Tibial artery (tissue), 4 donors: ENCODE measurements around the gene MAPK4.
"Not testable (repeated sequence)": the region's sequence is repeated elsewhere in the genome, so short reads cannot be mapped to it uniquely, and the experiment has no call there.

Experiments used
- DNase-seq, 2 donors: peaks; one replicate each; pipeline ENCODE4 v3.0.0-alpha.2; 2019
- H3K27ac ChIP-seq, 2 donors: fragments of 200-600 bp; sonication (generic) in 1 of 2; 1 replicate in 1 of 2; 2 replicates in 1 of 2; pipeline ENCODE4 v1.5.1; 2018 to 2019; ENCODE audit warnings: mild to moderate bottlenecking in 1 of 2
- H3K27me3 ChIP-seq, 2 donors: fragments of 200-600 bp; sonication (generic) in 1 of 2; one replicate each; pipeline versions ENCODE4 v1.5.1 to v1.6.0; 2016 to 2019
- H3K36me3 ChIP-seq, 3 donors: fragments of 200-600 bp; sonication (generic) in 2 of 3; one replicate each; pipeline ENCODE4 v1.5.1; 2016 to 2019; ENCODE audit warnings: mild to moderate bottlenecking in 2 of 3
- H3K4me1 ChIP-seq, 4 donors: fragments of 200-600 bp; sonication (generic) in 2 of 4; 1 replicate in 3 of 4; 2 replicates in 1 of 4; pipeline ENCODE4 v1.5.1; 2016 to 2019
- H3K4me3 ChIP-seq, 2 donors: fragments of 200-600 bp; sonication (generic) in 1 of 2; 1 replicate in 1 of 2; 2 replicates in 1 of 2; pipeline ENCODE4 v1.5.1; 2018 to 2019; ENCODE audit warnings: mild to moderate bottlenecking in 2 of 2
- H3K9me3 ChIP-seq, 3 donors: fragments of 200-600 bp; sonication (generic) in 1 of 3; one replicate each; pipeline ENCODE4 v1.5.1; 2016 to 2019
- intact Hi-C: fragments of 100-400 bp; cut with DNase I; formaldehyde crosslinking; loops from one replicate; pipeline ENCODE4 v1.15.0; 2023; ENCODE audit warnings: low total_unique reads
- TF ChIP-seq, protein P1 (sequence below), 2 experiments: fragments of 200-600 bp in 1 of 2; fragments of 450-650 bp in 1 of 2; IDR thresholded peaks; one replicate each; pipeline ENCODE4 v1.5.1; 2017 to 2019; ENCODE audit warnings: antibody characterized with exemption in 2 of 2, mild to moderate bottlenecking in 1 of 2, moderate library complexity in 1 of 2

The MAPK4 gene

DNA sequence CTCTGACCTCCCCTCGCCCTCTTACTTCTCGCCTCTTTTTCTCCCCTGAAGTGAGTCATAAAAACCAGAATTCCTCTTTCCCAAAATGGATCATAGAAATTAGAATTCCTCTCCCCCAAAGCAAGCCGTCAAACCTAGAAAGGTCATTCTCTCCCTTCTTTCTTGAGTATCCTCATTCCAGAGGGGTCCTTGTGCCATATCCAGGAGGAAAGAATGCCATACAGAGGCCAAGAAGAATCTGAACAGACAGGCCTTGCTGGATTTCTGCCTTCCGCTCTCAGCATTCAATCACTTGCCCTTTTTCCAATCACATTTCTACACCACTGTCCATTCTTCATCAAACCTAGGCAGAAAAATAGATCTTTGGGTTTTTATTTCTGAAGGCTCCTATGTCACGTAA lies 31.1 kb upstream of the MAPK4 start:
- H3K27me3 ChIP-seq = no peaks in the 10 kb centered on the region
- intact Hi-C loops = no loop called here
- H3K9me3 ChIP-seq = peaks cover 0 to 14% (median 6%) of the 10 kb centered on the region in 3 donors
- no peak for DNase-seq
- TF ChIP-seq, protein P1, sequence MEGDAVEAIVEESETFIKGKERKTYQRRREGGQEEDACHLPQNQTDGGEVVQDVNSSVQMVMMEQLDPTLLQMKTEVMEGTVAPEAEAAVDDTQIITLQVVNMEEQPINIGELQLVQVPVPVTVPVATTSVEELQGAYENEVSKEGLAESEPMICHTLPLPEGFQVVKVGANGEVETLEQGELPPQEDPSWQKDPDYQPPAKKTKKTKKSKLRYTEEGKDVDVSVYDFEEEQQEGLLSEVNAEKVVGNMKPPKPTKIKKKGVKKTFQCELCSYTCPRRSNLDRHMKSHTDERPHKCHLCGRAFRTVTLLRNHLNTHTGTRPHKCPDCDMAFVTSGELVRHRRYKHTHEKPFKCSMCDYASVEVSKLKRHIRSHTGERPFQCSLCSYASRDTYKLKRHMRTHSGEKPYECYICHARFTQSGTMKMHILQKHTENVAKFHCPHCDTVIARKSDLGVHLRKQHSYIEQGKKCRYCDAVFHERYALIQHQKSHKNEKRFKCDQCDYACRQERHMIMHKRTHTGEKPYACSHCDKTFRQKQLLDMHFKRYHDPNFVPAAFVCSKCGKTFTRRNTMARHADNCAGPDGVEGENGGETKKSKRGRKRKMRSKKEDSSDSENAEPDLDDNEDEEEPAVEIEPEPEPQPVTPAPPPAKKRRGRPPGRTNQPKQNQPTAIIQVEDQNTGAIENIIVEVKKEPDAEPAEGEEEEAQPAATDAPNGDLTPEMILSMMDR (IDR thresholded peaks at IDR 0.05) = no peak
- no peaks in the 10 kb centered on the region for H3K4me1 ChIP-seq
- H3K4me3 ChIP-seq = no peak overlapping the region
- no peak overlapping the region for H3K27ac ChIP-seq
- no peaks in the 10 kb centered on the region for H3K36me3 ChIP-seq

DNA sequence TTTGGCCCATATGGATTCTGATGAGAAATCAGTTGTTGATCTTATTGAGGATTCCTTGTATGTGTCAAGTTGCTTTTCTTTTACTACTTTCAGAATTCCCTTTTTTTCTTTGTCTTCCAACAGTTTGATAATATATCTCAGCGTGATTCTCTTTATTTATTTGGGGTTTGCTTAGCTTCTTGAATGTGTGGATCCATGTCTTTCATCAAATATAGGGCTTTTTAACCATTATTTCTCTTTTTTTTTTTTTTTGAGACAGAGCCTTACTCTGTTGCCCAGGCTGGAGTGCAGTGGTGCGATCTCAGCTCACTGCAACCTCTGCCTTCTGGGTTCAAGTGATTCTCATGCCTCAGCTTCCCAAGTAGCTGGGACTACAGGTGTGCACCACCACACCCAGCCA lies 26.1 kb upstream of the MAPK4 start:
- H3K4me3 ChIP-seq, H3K36me3 ChIP-seq, H3K27me3 ChIP-seq, DNase-seq, H3K27ac ChIP-seq, intact Hi-C loops, H3K4me1 ChIP-seq: not testable (repeated sequence)
- peaks cover 0 to 25% (median 10%) of the 10 kb centered on the region in 3 donors for H3K9me3 ChIP-seq

DNA sequence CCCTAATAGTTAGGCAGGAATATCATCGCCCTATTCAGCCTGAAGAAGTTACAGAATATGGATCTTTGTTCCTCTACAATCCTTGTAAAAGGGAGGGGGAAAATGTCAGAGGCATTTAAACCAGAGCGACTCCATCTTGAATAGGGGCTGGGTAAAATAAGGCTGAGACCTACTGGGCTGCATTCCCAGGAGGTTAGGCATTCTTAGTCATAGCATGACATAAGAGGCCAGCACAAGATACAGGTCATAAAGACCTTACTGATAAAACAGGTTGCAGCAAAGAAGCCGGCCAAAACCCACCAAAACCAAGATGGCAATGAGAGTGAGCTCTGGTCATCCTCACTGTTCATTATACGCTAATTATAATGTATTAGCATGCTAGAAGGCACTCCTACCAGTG lies 15.4 kb upstream of the MAPK4 start:
- H3K27me3 ChIP-seq, H3K27ac ChIP-seq, H3K9me3 ChIP-seq, DNase-seq, H3K4me1 ChIP-seq, H3K36me3 ChIP-seq, H3K4me3 ChIP-seq, intact Hi-C loops: not testable (repeated sequence)

GRCh38 chr18:50545936-50546335 lies 14.0 kb upstream of the MAPK4 start:
- TF ChIP-seq, protein P1 (IDR thresholded peaks at IDR 0.05) = no peak
- H3K4me1 ChIP-seq = no peaks in the 10 kb centered on the region
- no peaks in the 10 kb centered on the region for H3K36me3 ChIP-seq
- H3K4me3 ChIP-seq = no peak overlapping the region
- intact Hi-C loops = no loop called here
- H3K27me3 ChIP-seq = no peaks in the 10 kb centered on the region
- no peak overlapping the region for H3K27ac ChIP-seq
- DNase-seq = no peak
- H3K9me3 ChIP-seq = no peaks in the 10 kb centered on the region

- Histone ChIP-seq H3K27me3 (no peaks in the 10 kb centered on the region), H3K4me3 (no peak overlapping the region), H3K36me3 (no peaks in the 10 kb centered on the region), H3K4me1 (no peaks in the 10 kb centered on the region), H3K9me3 (no peaks in the 10 kb centered on the region), H3K27ac (no peak overlapping the region)
- intact Hi-C loops = no loop called here
- no peak for DNase-seq
- TF ChIP-seq, protein P1 (IDR thresholded peaks at IDR 0.05) = no peak
Measured at GRCh38 chr18:50548160-50548559, 11.7 kb upstream of the MAPK4 start.

DNA sequence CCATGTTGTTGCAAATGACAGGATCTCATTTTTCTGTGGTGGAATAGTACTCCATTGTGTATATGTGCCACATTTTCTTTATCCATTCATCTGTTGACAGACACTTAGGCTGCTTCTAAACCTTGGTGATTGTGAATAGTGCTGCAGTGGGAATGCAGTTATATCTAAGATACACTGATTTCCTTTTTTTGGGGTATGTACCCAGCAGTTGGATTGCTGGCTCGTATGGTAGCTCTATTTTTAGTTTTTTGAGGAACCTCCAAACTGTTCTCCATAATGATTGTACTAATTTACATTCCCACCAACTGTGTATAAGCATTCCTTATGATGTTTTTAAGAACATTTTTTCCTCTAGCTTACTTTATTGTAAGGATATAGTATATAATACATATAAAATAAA lies 8.2 kb upstream of the MAPK4 start:
- H3K27me3 ChIP-seq, DNase-seq, H3K4me1 ChIP-seq, H3K4me3 ChIP-seq, H3K36me3 ChIP-seq, H3K27ac ChIP-seq: not testable (repeated sequence)
- H3K9me3 ChIP-seq = peaks cover 0 to 12% (median 3%) of the 10 kb centered on the region in 3 donors
- intact Hi-C loops = loop anchor here (10.0 kb wide), 1 partner anchor 113 kb away; no protein-coding TSS in a partner anchor

GRCh38 chr18:50558157-50558556 lies 1.7 kb upstream of the MAPK4 start:
- Histone ChIP-seq H3K36me3 (no peaks in the 10 kb centered on the region), H3K27me3 (no peaks in the 10 kb centered on the region), H3K9me3 (peaks cover 0 to 12% (median 3%) of the 10 kb centered on the region in 3 donors), H3K4me3 (no peak overlapping the region), H3K4me1 (peaks cover 0 to 27% (median 13%) of the 10 kb centered on the region in 4 donors), H3K27ac (no peak overlapping the region)
- intact Hi-C loops = loop anchor here (10.0 kb wide), 1 partner anchor 107 kb away; no protein-coding TSS in a partner anchor
- DNase-seq = no peak
- TF ChIP-seq, protein P1 (IDR thresholded peaks at IDR 0.05) = no peak
